Choroid plexus epithelial cell (primary cell): ENCODE measurements around the gene FAM117A.
A peak's percentile ranks its signal among the peaks of the same experiment; 100 is the strongest.

Experiments used
- DNase-seq: peaks from one replicate; pipeline ENCODE4 v3.0.0-alpha.2; 2010; ENCODE audit warnings: low read depth
- H3K4me3 ChIP-seq: 2 replicates; pipeline ENCODE4 v1.5.1; 2011; ENCODE audit warnings: low read depth, mild to moderate bottlenecking, control low read depth, low read length, moderate library complexity
- TF ChIP-seq, protein P1 (sequence below): conservative IDR thresholded peaks from 2 replicates; pipeline ENCODE4 v1.5.1; 2011; ENCODE audit warnings: low read depth, mild to moderate bottlenecking, control low read depth, inconsistent platforms, low read length, moderate library complexity

FAM117A gene

DNA sequence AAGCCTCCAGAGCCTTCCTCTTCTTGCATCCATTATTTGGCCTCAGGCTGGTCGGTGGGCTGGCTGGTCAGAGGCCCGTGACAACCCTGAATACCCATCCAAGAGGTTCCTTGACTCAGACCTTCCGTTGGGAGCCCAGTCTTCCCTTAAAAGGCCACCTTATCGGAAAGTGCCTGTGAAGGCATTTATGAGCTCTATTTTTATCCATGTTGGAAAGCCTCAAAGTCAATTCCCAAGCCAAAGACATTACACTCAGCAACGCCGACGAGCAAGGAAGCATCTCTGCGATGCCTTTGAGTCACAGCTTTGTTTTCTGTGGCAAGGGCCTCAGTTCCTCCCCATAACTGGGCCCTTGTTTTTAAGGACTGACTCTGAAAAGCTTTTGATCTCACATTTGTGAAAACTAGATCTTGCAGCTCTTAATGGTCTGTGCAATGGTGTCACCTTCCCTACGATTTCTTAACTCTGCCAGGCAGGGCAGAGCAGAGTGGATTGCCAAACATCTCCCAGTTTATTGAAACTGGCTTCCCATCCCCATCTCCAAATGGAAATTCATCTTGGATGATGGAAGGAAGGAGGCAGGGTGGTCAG is 72.8 kb downstream of the FAM117A start:
- DNase-seq = no peak
- H3K4me3 ChIP-seq = no peak overlapping the region
- TF ChIP-seq, protein P1, sequence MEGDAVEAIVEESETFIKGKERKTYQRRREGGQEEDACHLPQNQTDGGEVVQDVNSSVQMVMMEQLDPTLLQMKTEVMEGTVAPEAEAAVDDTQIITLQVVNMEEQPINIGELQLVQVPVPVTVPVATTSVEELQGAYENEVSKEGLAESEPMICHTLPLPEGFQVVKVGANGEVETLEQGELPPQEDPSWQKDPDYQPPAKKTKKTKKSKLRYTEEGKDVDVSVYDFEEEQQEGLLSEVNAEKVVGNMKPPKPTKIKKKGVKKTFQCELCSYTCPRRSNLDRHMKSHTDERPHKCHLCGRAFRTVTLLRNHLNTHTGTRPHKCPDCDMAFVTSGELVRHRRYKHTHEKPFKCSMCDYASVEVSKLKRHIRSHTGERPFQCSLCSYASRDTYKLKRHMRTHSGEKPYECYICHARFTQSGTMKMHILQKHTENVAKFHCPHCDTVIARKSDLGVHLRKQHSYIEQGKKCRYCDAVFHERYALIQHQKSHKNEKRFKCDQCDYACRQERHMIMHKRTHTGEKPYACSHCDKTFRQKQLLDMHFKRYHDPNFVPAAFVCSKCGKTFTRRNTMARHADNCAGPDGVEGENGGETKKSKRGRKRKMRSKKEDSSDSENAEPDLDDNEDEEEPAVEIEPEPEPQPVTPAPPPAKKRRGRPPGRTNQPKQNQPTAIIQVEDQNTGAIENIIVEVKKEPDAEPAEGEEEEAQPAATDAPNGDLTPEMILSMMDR = no peak

DNA sequence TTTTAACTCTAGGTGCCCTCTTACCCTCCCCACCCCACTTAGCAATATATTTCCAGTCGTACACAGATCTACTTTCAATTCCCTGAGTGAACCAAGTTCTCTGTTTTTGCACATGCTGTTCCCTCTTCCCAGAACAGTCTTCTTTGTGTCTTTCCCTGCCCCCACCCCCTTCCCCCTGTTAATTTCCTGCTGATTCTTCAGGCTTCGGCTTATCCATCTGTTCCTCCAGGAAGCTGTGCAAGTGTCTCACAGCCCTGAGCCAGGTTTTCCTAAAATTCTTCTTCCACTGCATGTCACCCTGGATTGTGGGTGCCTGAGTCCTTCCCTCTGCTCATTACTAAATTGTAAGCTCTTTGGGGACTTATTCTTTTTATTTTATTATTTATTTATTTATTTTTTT is 73.7 kb downstream of the FAM117A start:
- no peak for DNase-seq
- TF ChIP-seq, protein P1 = no peak
- no peak overlapping the region for H3K4me3 ChIP-seq

GRCh38 chr17:49688848-49689247 is 75.1 kb downstream of the FAM117A start:
- H3K4me3 ChIP-seq = no peak overlapping the region
- TF ChIP-seq, protein P1 = no peak
- DNase-seq = no peak

DNA sequence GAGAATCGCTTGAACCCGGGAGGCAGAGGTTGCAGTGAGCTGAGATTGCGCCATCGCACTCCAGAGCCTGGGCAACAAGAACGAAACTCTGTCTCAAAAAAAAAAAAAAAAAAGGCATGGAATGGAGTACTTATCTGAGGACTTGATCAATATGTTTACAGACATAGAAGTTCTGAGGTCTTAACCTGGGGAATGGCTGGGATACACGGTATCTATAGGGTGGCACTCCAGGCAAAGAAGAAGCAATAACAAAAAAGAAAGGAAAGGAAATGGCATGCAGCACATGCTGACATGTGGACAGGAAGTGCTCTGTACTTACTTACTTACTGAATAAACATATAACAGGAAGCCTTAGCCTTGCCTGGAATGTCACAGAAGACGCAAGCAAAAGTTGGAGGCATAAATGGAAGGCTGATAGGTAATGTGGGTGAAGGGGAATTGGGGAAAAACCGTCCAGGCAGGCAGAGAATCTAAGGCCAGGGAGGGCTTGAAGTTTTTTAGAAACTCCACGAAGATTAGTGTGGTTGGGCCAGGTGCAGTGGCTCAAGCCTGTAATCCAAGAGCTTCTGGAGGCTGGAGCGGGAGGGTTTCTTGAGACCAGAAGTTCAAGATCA is 75.9 kb downstream of the FAM117A start:
- H3K4me3 ChIP-seq = no peak overlapping the region
- peak; percentile 78 for DNase-seq
- TF ChIP-seq, protein P1 = no peak

DNA sequence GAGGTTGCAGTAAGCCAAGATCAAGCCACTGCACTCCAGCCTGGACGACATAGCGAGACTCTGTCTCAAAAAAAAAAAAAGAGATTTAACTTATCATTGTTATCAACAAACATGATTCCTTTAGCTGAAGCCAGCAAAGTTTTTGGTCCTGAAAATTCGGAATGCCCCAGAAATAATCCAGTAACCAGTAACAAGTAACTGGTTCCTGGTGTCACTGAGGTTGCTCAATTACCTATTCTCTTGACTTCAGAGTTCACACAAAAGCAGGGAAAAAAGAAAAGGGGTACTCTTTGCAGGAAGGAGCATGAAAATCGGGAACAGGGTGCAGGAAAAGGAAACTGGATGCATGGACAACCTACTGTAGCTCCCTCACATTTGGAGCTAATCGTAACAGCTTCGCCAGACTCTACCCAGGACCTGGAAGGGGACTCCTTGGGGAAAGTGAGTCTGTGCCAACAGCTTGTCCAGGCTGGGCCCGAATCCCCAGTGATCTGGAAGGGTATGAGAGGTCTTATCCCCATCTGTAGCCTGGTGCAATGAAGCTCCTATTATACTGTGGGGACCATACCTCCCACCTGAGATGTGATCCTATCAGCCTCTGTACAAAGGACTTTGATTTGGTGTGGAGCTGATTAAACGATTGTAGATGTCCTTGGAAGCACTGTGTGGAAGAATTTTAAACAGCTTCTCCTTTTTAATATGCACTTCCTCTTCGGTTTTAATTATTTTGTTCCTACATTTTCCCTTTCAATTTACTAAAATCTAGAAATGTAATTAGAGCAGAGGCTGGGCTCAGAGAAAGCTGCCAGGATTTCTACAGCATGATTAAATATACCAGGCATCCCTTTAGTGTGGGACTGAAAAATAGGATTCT is 82.6 kb downstream of the FAM117A start:
- TF ChIP-seq, protein P1 = no peak
- no peak overlapping the region for H3K4me3 ChIP-seq
- no peak for DNase-seq

GRCh38 chr17:49680314-49680713 is 83.6 kb downstream of the FAM117A start:
- TF ChIP-seq, protein P1 = no peak
- DNase-seq = no peak
- no peak overlapping the region for H3K4me3 ChIP-seq
